ENCODE results near the gene USP6.

USP6 gene

GRCh38 chr17:5077781-5078105 lies 38.1 kb upstream of the USP6 start:
- H3K27ac ChIP-seq (ENCODE audit: low read depth, low read length, poor library complexity, severe bottlenecking) = no peak overlapping the region
- no peak overlapping the region for H3K9ac ChIP-seq (ENCODE audit: low read length)
- H3K4me1 ChIP-seq (ENCODE audit: insufficient read depth, low read length, severe bottlenecking) = peaks cover 15% of the 10 kb centered on the region
- no peaks in the 10 kb centered on the region for H3K27me3 ChIP-seq (ENCODE audit: insufficient read depth, low read length)
- H3F3A ChIP-seq (ENCODE audit: insufficient read depth, low read length) = no peaks in the 10 kb centered on the region
- H3K9me3 ChIP-seq (ENCODE audit: low read length) = 0 out of 2 replicates have a peak, but pooled peaks cover 3% of the 10 kb centered on the region
- no peak for TF ChIP-seq EZH2 (IDR thresholded peaks at IDR 0.05; ENCODE audit: borderline replicate concordance, low read length)
- TF ChIP-seq CTCF (IDR thresholded peaks at IDR 0.05; ENCODE audit: low read length) = no peak
- H3K4me2 ChIP-seq (ENCODE audit: low read length) = peak overlapping the region; percentile 64
- H3K79me2 ChIP-seq (ENCODE audit: insufficient read depth, low read length) = no peaks in the 10 kb centered on the region
- H3K4me3 ChIP-seq (ENCODE audit: low read depth, low read length, poor library complexity, severe bottlenecking) = peak overlapping the region; percentile 60
- no peaks in the 10 kb centered on the region for H3K9me2 ChIP-seq (ENCODE audit: low read depth, low read length)
- no peaks in the 10 kb centered on the region for H4K20me1 ChIP-seq (ENCODE audit: insufficient read depth, low read length)
- H3K36me3 ChIP-seq (ENCODE audit: insufficient read depth, low read length) = no peaks in the 10 kb centered on the region; the same call in 1 of the 2 replicates
- peak overlapping the region; percentile 13; the same call in 1 of the 2 replicates for H2AFZ ChIP-seq (ENCODE audit: low read length)

GRCh38 chr17:5078106-5079028 lies 37.5 kb upstream of the USP6 start, which contains the start of gene ZFP3:
Gene ZFP3 (plus strand): TSS chr17:5078467. CDS start chr17:5091505, 13,038 bp downstream.
- Histone ChIP-seq H3K36me3 (ENCODE audit: insufficient read depth, low read length) (no peaks in the 10 kb centered on the region; the same call in 1 of the 2 replicates), H2AFZ (ENCODE audit: low read length) (peak within 1 kb of the TSS; percentile 13; the same call in 1 of the 2 replicates), H3K79me2 (ENCODE audit: insufficient read depth, low read length) (no peaks in the 10 kb centered on the region), H3K9me2 (ENCODE audit: low read depth, low read length) (no peaks in the 10 kb centered on the region), H3K4me2 (ENCODE audit: low read length) (peak within 1 kb of the TSS; percentile 64), H3K9ac (ENCODE audit: low read length) (peak within 1 kb of the TSS; percentile 46), H4K20me1 (ENCODE audit: insufficient read depth, low read length) (no peaks in the 10 kb centered on the region), H3F3A (ENCODE audit: insufficient read depth, low read length) (no peaks in the 10 kb centered on the region), H3K4me3 (ENCODE audit: low read depth, low read length, poor library complexity, severe bottlenecking) (peak within 1 kb of the TSS; percentile 60), H3K4me1 (ENCODE audit: insufficient read depth, low read length, severe bottlenecking) (peaks cover 15% of the 10 kb centered on the region), H3K9me3 (ENCODE audit: low read length) (0 out of 2 replicates have a peak, but pooled peaks cover 3% of the 10 kb centered on the region), H3K27me3 (ENCODE audit: insufficient read depth, low read length) (no peaks in the 10 kb centered on the region), H3K27ac (ENCODE audit: low read depth, low read length, poor library complexity, severe bottlenecking) (peak within 1 kb of the TSS; percentile 15)
- no peak for TF ChIP-seq EZH2 (IDR thresholded peaks at IDR 0.05; ENCODE audit: borderline replicate concordance, low read length)
- TF ChIP-seq CTCF (IDR thresholded peaks at IDR 0.05; ENCODE audit: low read length) = peak; percentile 34; the same call in 1 of the 2 replicates

DNA sequence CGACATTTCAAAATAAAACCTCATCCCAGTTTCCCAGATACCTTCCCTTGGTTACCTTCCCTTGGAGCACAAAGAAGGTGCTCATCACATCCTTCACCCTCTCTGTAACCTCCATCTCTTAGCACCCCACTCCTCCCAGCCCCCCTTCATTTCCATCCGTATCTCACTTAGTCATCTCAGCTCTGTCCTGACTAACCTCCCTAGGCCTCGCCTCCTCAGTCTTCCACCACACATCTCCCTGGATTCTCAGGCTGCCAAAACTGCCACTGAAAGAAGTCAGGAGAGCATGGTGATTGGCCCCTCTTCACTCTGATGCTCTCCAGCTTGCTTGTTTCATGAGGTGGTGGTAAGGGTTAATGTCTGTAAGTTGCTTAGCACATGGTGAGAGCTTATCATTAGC lies 35.2 kb upstream of the USP6 start:
- no peaks in the 10 kb centered on the region for H3F3A ChIP-seq (ENCODE audit: insufficient read depth, low read length)
- H3K4me1 ChIP-seq (ENCODE audit: insufficient read depth, low read length, severe bottlenecking) = peaks cover 15% of the 10 kb centered on the region
- no peaks in the 10 kb centered on the region for H4K20me1 ChIP-seq (ENCODE audit: insufficient read depth, low read length)
- no peak overlapping the region for H3K27ac ChIP-seq (ENCODE audit: low read depth, low read length, poor library complexity, severe bottlenecking)
- no peaks in the 10 kb centered on the region for H3K9me2 ChIP-seq (ENCODE audit: low read depth, low read length)
- 0 out of 2 replicates have a peak, but pooled peaks cover 3% of the 10 kb centered on the region for H3K9me3 ChIP-seq (ENCODE audit: low read length)
- H3K9ac ChIP-seq (ENCODE audit: low read length) = no peak overlapping the region
- H3K4me2 ChIP-seq (ENCODE audit: low read length) = no peak overlapping the region
- no peaks in the 10 kb centered on the region; the same call in 1 of the 2 replicates for H3K36me3 ChIP-seq (ENCODE audit: insufficient read depth, low read length)
- no peak overlapping the region for H3K4me3 ChIP-seq (ENCODE audit: low read depth, low read length, poor library complexity, severe bottlenecking)
- H2AFZ ChIP-seq (ENCODE audit: low read length) = no peak overlapping the region
- H3K27me3 ChIP-seq (ENCODE audit: insufficient read depth, low read length) = no peaks in the 10 kb centered on the region
- TF ChIP-seq CTCF (IDR thresholded peaks at IDR 0.05; ENCODE audit: low read length) (no peak), EZH2 (IDR thresholded peaks at IDR 0.05; ENCODE audit: borderline replicate concordance, low read length) (no peak)
- H3K79me2 ChIP-seq (ENCODE audit: insufficient read depth, low read length) = no peaks in the 10 kb centered on the region

All from OCI-LY1 (cell line).